WTC11 (cell line): ENCODE results near the gene SGCA.

Source experiments
- AR ChIP-seq: fragments of 250-450 bp; sonication (Bioruptor Pico); IDR thresholded peaks from 2 replicates; pipeline ENCODE4 v1.9.0; 2021; ENCODE audit warnings: mild to moderate bottlenecking
- CREB1 ChIP-seq: sonication (generic); formaldehyde crosslinking; IDR thresholded peaks from 2 replicates; pipeline ENCODE4 v1.8.0; 2023; ENCODE audit warnings: mild to moderate bottlenecking, missing genetic modification reagents
- CTCF ChIP-seq: fragments of 200-600 bp; IDR thresholded peaks from 2 replicates; pipeline ENCODE4 v1.8.0; 2022; ENCODE audit warnings: antibody characterized with exemption
- E2F1 ChIP-seq: sonication (generic); formaldehyde crosslinking; IDR thresholded peaks from 2 replicates; pipeline ENCODE4 v1.8.0; 2022; ENCODE audit warnings: mild to moderate bottlenecking, missing genetic modification reagents
- E2F5 ChIP-seq: sonication (generic); formaldehyde crosslinking; IDR thresholded peaks from 2 replicates; pipeline ENCODE4 v1.8.1; 2022; ENCODE audit warnings: mild to moderate bottlenecking, moderate library complexity, missing genetic modification reagents
- NFE2L1 ChIP-seq: sonication (generic); formaldehyde crosslinking; IDR thresholded peaks from 2 replicates; pipeline ENCODE4 v1.8.1; 2023; ENCODE audit warnings: missing genetic modification reagents
- SP1 ChIP-seq: sonication (generic); formaldehyde crosslinking; conservative IDR thresholded peaks from 2 replicates; pipeline ENCODE4 v1.8.1; 2022; ENCODE audit warnings: missing genetic modification reagents
- STAT6 ChIP-seq: sonication (generic); formaldehyde crosslinking; conservative IDR thresholded peaks from 2 replicates; pipeline ENCODE4 v1.8.1; 2023; ENCODE audit warnings: mild to moderate bottlenecking, low read depth, missing genetic modification reagents, moderate library complexity
- ZNF232 ChIP-seq: sonication (generic); formaldehyde crosslinking; IDR thresholded peaks from 2 replicates; pipeline ENCODE4 v1.8.0; 2022; ENCODE audit warnings: mild to moderate bottlenecking, missing genetic modification reagents

GRCh38 chr17:50206604-50207293 is 40.9 kb downstream of the SGCA start:
- TF ChIP-seq CTCF, result no peak
- no peak for TF ChIP-seq NFE2L1
- no peak for TF ChIP-seq AR (CRISPR knock-in tag)
- no peak for TF ChIP-seq SP1
- no peak for TF ChIP-seq E2F5
- TF ChIP-seq STAT6, result no peak
- no peak for TF ChIP-seq CREB1 (CRISPR knock-in tag)
- no peak for TF ChIP-seq E2F1
- no peak for TF ChIP-seq ZNF232 (CRISPR knock-in tag)
